Heart left ventricle (tissue), 16 donors: Measurements from ENCODE around the gene PRRT4. TPM values are rescaled to one million over a fixed set of nuclear protein-coding genes. Genes with fewer than 3 reads are reported as not detected.

ENCODE experiments used
- ATAC-seq, 4 donors: fragments of 200-7000 bp; cut with Tn5 transposase; one replicate each; pipeline ENCODE4 v1.9.1; 2020 to 2022; ENCODE audit warnings: moderate library complexity in 4 of 4, mild to moderate bottlenecking in 3 of 4, moderate number of reproducible peaks in 1 of 4
- DNase-seq, 5 donors: peaks; one replicate each; pipeline ENCODE4 v3.0.0-alpha.2; 2020
- H3K27ac ChIP-seq, 12 donors: fragments of 200-600 bp; sonication (generic) in 4 of 12; one replicate each; pipeline versions ENCODE4 v1.5.0 to v1.8.0; 2016 to 2022; ENCODE audit warnings: mild to moderate bottlenecking in 2 of 12
- H3K27me3 ChIP-seq, 9 donors: fragments of 200-600 bp; sonication (generic) in 2 of 9; one replicate each; pipeline versions ENCODE4 v1.5.1 to v1.8.0; 2016 to 2022; ENCODE audit warnings: mild to moderate bottlenecking in 3 of 9
- H3K36me3 ChIP-seq, 9 donors: fragments of 200-600 bp; sonication (generic) in 2 of 9; one replicate each; pipeline versions ENCODE4 v1.5.0 to v1.8.0; 2018 to 2022; ENCODE audit warnings: mild to moderate bottlenecking in 2 of 9
- H3K4me1 ChIP-seq, 12 donors: fragments of 200-600 bp; sonication (generic) in 4 of 12; one replicate each; pipeline versions ENCODE4 v1.5.0 to v1.8.0; 2016 to 2022; ENCODE audit warnings: mild to moderate bottlenecking in 3 of 12
- H3K4me3 ChIP-seq, 12 donors: fragments of 200-600 bp; sonication (generic) in 4 of 12; one replicate each; pipeline versions ENCODE4 v1.5.0 to v1.8.0; 2017 to 2022; ENCODE audit warnings: mild to moderate bottlenecking in 9 of 12, moderate library complexity in 4 of 12
- H3K9me3 ChIP-seq, 12 donors: fragments of 200-600 bp; sonication (generic) in 4 of 12; one replicate each; pipeline versions ENCODE4 v1.5.0 to v1.8.0; 2016 to 2022; ENCODE audit warnings: mild to moderate bottlenecking in 1 of 12
- POLR2A ChIP-seq, 2 donors: fragments of 450-650 bp; IDR thresholded peaks; one replicate each; pipeline ENCODE4 v1.6.1; 2017; ENCODE audit warnings: antibody characterized with exemption in 2 of 2, mild to moderate bottlenecking in 2 of 2, moderate library complexity in 2 of 2
- WGBS, 4 donors: extraction: QIAGEN DNeasy Blood & Tissue Kit in 2 of 4; methylation state at CpG; one replicate each; pipeline versions ENCODE4 v1.1.5 to v1.1.7; 2013 to 2018; 5-methylcytosine and 5-hydroxymethylcytosine counted together
- intact Hi-C, 10 donors: fragments of 100-400 bp; cut with DNase I; formaldehyde crosslinking; loops; one replicate each; pipeline versions ENCODE4 v1.11.1 to v1.14.2; 2022
- polyA plus RNA-seq, 2 donors: library from polyadenylated mRNA; stranded (reverse); fragments of 200-250 nt; gene quantifications; one replicate each; pipeline ENCODE4 v1.2.3, GENCODE V29; 2013
- total RNA-seq, 9 donors: library from RNA; depleted of rRNA in 2 of 9; stranded (reverse); fragments of >200 nt in 2 of 9; fragmentation: NEBNext Ultra II Directional in 3 of 9; extraction: Animal tissue kit (Norgen Biotek cat#: 25700) in 3 of 9; gene quantifications; one replicate each; pipeline versions ENCODE4 v1.1.0 to v1.2.4, GENCODE V29; 2016 to 2023
- TF ChIP-seq, protein P1 (sequence below), 12 donors: fragments of 200-600 bp; sonication (generic) in 4 of 12; IDR thresholded peaks; one replicate each; pipeline versions ENCODE4 v1.5.0 to v1.8.0; 2018 to 2022; ENCODE audit warnings: antibody characterized with exemption in 12 of 12, mild to moderate bottlenecking in 5 of 12
- donor health status: ischemic (EF 13 %, LVEDD 7.1; RV severe dilation, severe dysfunction).
- donor health status: healthy with polysubstance abuse.
- donor health status: DM: no; HTN: yes; CAD: no.
- donor health status: DM: no; HTN: no; CAD: no.
- donor health status: ischemic (EF 25% LVEDD 6.9; RV normal size, moderate dysfunction).
- donor health status: ischemic (EF 25% LVEDD 5.7; RV mildly dilated, moderate dysfunction).
- donor health status: healthy.
- donor health status: DM: yes; HTN: yes; CAD: no.
- donor health status: ischemic (EF 35%, LVEDD 5.7; RV mildly dilated, moderate dysfunction).
- donor health status: nonischemic (EF 11% LVEDD 7.7; RV severe dilation, severe dysfunction).
- donor health status: DM: yes; HTN: yes; CAD: no.
- donor health status: PGD.
- donor health status: ischemic (EF 29% LVEDD 5.4; RV normal size, mild dysfunction).
- donor health status: nonischemic (EF 23%, LVEDD 6.1; RV moderate dilation, normal function).

The PRRT4 gene
- total and polyA plus RNA-seq, 11 donors: 0.31 to 3.1 (median 1.9) TPM

- ATAC-seq (no peak), DNase-seq (no peak)
- Histone ChIP-seq H3K27ac (no peak overlapping the region), H3K36me3 (no peaks in the 10 kb centered on the region), H3K27me3 (peaks cover 0 to 37% (median 15%) of the 10 kb centered on the region in 9 donors), H3K9me3 (no peaks in the 10 kb centered on the region), H3K4me1 (peaks cover 0 to 24% (median 7%) of the 10 kb centered on the region in 12 donors), H3K4me3 (peak overlapping the region in 1 of 12 donors; percentile 10)
- intact Hi-C loops: no loop called here
- TF ChIP-seq, protein P1, sequence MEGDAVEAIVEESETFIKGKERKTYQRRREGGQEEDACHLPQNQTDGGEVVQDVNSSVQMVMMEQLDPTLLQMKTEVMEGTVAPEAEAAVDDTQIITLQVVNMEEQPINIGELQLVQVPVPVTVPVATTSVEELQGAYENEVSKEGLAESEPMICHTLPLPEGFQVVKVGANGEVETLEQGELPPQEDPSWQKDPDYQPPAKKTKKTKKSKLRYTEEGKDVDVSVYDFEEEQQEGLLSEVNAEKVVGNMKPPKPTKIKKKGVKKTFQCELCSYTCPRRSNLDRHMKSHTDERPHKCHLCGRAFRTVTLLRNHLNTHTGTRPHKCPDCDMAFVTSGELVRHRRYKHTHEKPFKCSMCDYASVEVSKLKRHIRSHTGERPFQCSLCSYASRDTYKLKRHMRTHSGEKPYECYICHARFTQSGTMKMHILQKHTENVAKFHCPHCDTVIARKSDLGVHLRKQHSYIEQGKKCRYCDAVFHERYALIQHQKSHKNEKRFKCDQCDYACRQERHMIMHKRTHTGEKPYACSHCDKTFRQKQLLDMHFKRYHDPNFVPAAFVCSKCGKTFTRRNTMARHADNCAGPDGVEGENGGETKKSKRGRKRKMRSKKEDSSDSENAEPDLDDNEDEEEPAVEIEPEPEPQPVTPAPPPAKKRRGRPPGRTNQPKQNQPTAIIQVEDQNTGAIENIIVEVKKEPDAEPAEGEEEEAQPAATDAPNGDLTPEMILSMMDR (IDR thresholded peaks at IDR 0.05): no peak
- TF ChIP-seq POLR2A (IDR thresholded peaks at IDR 0.05): no peak
- WGBS, 4 donors: 74 to 79% (median 77%) methylated on average over 8 of the region's 8 CpGs
These were observed 8.9 kb downstream of the PRRT4 start for GRCh38 chr7:128352636-128353035.

DNA sequence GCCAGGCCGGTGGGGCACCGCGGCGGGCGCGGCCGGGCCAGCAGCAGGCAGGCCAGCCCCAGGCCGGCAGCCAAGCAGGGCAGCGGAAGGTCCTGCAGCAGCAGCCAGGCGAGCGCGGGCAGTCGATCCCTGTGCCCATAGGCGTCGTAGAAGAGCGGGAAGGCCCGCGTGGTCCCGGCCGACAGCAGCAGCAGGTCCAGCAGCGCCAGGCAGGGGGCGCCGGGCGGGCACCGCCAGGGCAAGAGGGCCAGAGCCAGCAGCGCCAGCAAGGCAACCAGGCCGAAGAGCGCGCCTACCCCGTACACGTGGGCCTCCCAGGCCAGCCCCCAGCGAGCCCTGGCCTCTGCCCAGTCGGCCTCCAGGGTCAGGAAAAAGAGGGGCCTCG, 9.3 kb downstream of the PRRT4 start:
- Histone ChIP-seq H3K4me1 (peaks cover 0 to 20% (median 7%) of the 10 kb centered on the region in 12 donors), H3K27me3 (peaks cover 0 to 37% (median 15%) of the 10 kb centered on the region in 9 donors), H3K4me3 (peak overlapping the region in 6 of 12 donors; percentile 10 to 50 (median 42)), H3K27ac (no peak overlapping the region), H3K9me3 (no peaks in the 10 kb centered on the region), H3K36me3 (no peaks in the 10 kb centered on the region)
- 9 to 18% (median 13%) methylated on average over 22 to 34 of the region's 34 CpGs for WGBS, 4 donors
- ATAC-seq (peak in 3 of 4 donors; percentile 54 to 67 (median 59)), DNase-seq (peak in 4 of 5 donors; percentile 58 to 79 (median 64))
- TF ChIP-seq, protein P1 (IDR thresholded peaks at IDR 0.05): peak; percentile 21 to 66 (median 43)
- TF ChIP-seq POLR2A (IDR thresholded peaks at IDR 0.05): no peak
- intact Hi-C loops: no loop called here

- intact Hi-C loops: loop anchor here in 1 of 10 donors (2.0 kb wide), 1 partner anchor 35 kb away; no protein-coding TSS in a partner anchor
- peak in 2 of 4 donors; percentile 25 to 37 for ATAC-seq
- peak in 2 of 5 donors; percentile 39 to 75 for DNase-seq
- Histone ChIP-seq H3K4me1 (peaks cover 0 to 17% (median 6%) of the 10 kb centered on the region in 12 donors), H3K9me3 (no peaks in the 10 kb centered on the region), H3K27ac (no peak overlapping the region), H3K36me3 (no peaks in the 10 kb centered on the region), H3K4me3 (peak overlapping the region in 10 of 12 donors; percentile 21 to 50 (median 40)), H3K27me3 (peaks cover 0 to 37% (median 15%) of the 10 kb centered on the region in 9 donors)
- 10 to 28% (median 15%) methylated on average over 10 to 97 of the region's 97 CpGs for WGBS, 4 donors
- no peak for TF ChIP-seq POLR2A (IDR thresholded peaks at IDR 0.05)
- TF ChIP-seq, protein P1 (IDR thresholded peaks at IDR 0.05): no peak
These were observed 10.0 kb downstream of the PRRT4 start for GRCh38 chr7:128351296-128352152.

GRCh38 chr7:128350708-128351295, 10.7 kb downstream of the PRRT4 start:
- Histone ChIP-seq H3K9me3 (no peaks in the 10 kb centered on the region), H3K27me3 (peaks cover 0 to 37% (median 15%) of the 10 kb centered on the region in 9 donors), H3K36me3 (no peaks in the 10 kb centered on the region), H3K27ac (no peak overlapping the region), H3K4me1 (peaks cover 0 to 13% (median 4%) of the 10 kb centered on the region in 12 donors), H3K4me3 (peak overlapping the region in 4 of 12 donors; percentile 38 to 50 (median 44))
- TF ChIP-seq, protein P1 (IDR thresholded peaks at IDR 0.05): no peak
- no peak for TF ChIP-seq POLR2A (IDR thresholded peaks at IDR 0.05)
- ATAC-seq (peak in 1 of 4 donors; percentile 6), DNase-seq (peak in 1 of 5 donors; percentile 72)
- WGBS, 4 donors: 59 to 76% (median 66%) methylated on average over 18 to 35 of the region's 35 CpGs
- intact Hi-C loops: loop anchor here in 1 of 10 donors (2.0 kb wide), 1 partner anchor 36 kb away; no protein-coding TSS in a partner anchor
